NCI-H82 treated with DMSO at 0.1 percent for 48 hours (cell line): ENCODE results near the gene HIF1A.

Experiments
- DNase-seq: peaks from one replicate; lab custom pipeline; 2025; ENCODE audit not compliant: unreplicated experiment; lab: John Stamatoyannopoulos, UW

HIF1A gene

GRCh38 chr14:61672796-61673195 is 22.5 kb upstream of the HIF1A start:
- DNase-seq, result no peak

- DNase-seq, result no peak
Observed at GRCh38 chr14:61673305-61673704, 22.0 kb upstream of the HIF1A start.

- DNase-seq, result no peak
Observed at GRCh38 chr14:61675291-61675690, 20.0 kb upstream of the HIF1A start.

GRCh38 chr14:61677479-61677878 is 17.8 kb upstream of the HIF1A start:
- no peak for DNase-seq

GRCh38 chr14:61678975-61679374 is 16.3 kb upstream of the HIF1A start:
- no peak for DNase-seq

- no peak for DNase-seq
Observed at GRCh38 chr14:61681413-61681812, 13.9 kb upstream of the HIF1A start.

GRCh38 chr14:61683108-61683507 is 12.2 kb upstream of the HIF1A start:
- DNase-seq, result no peak

GRCh38 chr14:61690039-61690438 is 5.3 kb upstream of the HIF1A start:
- DNase-seq, result no peak

GRCh38 chr14:61690982-61691381 is 4.3 kb upstream of the HIF1A start:
- no peak for DNase-seq

- DNase-seq, result no peak
Observed at GRCh38 chr14:61691495-61691894, 3.8 kb upstream of the HIF1A start.

- no peak for DNase-seq
Observed at GRCh38 chr14:61694039-61694438, 1.3 kb upstream of the HIF1A start.

- DNase-seq, result peak; percentile 36
Observed at GRCh38 chr14:61695695-61696527, 598 bp downstream of the HIF1A start.

- no peak for DNase-seq
Observed at GRCh38 chr14:61696753-61697318, 1.5 kb downstream of the HIF1A start.

- DNase-seq, result no peak
Observed at GRCh38 chr14:61698206-61698980, 3.1 kb downstream of the HIF1A start.

GRCh38 chr14:61699027-61699426 is 3.7 kb downstream of the HIF1A start:
- no peak for DNase-seq

- no peak for DNase-seq
Observed at GRCh38 chr14:61700104-61700886, 5.0 kb downstream of the HIF1A start.

GRCh38 chr14:61701946-61702345 is 6.6 kb downstream of the HIF1A start:
- DNase-seq, result no peak

- DNase-seq, result no peak
Observed at GRCh38 chr14:61703342-61704129, 8.2 kb downstream of the HIF1A start.

- no peak for DNase-seq
Observed at GRCh38 chr14:61704554-61704953, 9.2 kb downstream of the HIF1A start.

GRCh38 chr14:61705017-61705416 is 9.7 kb downstream of the HIF1A start:
- DNase-seq, result no peak
